ENCODE results near the gene KLF16. TPM values are rescaled to one million over a fixed set of nuclear protein-coding genes. Genes with fewer than 3 reads are reported as not detected.

The KLF16 gene
- total and polyA plus RNA-seq, 9 of the 15 experiments (the other 6 are each of a cell fraction or from before 2014, with no cell fraction given): 0.04 to 60.4 (median 6.8) TPM

- TF ChIP-seq MAZ (CRISPR knock-in tag; conservative IDR thresholded peaks at IDR 0.05 in 1 of 2, IDR thresholded peaks at IDR 0.05 in 1 of 2): peak; percentile 46 to 76; a peak in 3 of 4 replicates
- TF ChIP-seq CHD1 (IDR thresholded peaks at IDR 0.05; ENCODE audit: low read length): peak; percentile 36
- no peak for TF ChIP-seq ZNF79 (CRISPR knock-in tag; IDR thresholded peaks at IDR 0.05; ENCODE audit: low read depth)
- TF ChIP-seq KLF13 (tag; IDR thresholded peaks at IDR 0.05; ENCODE audit: borderline replicate concordance, low read depth): 0 out of 2 replicates have a peak, but pooled peaks have one; percentile 61
- TF ChIP-seq NFIC (IDR thresholded peaks at IDR 0.05): peak; percentile 98
- TF ChIP-seq TSC22D4 (tag; IDR thresholded peaks at IDR 0.05): no peak
- no peak for TF ChIP-seq USF1 (CRISPR knock-in tag; IDR thresholded peaks at IDR 0.05)
- no peak for TF ChIP-seq MBD1 (CRISPR knock-in tag; IDR thresholded peaks at IDR 0.05)
- no peak for TF ChIP-seq SRSF7 (optimal IDR thresholded peaks at IDR 0.05; ENCODE audit: low read depth, low read length)
- peak; percentile 22; the same call in 1 of the 2 replicates for TF ChIP-seq HDAC2 (IDR thresholded peaks at IDR 0.05)
- TF ChIP-seq RCOR1 (IDR thresholded peaks at IDR 0.05; ENCODE audit: borderline replicate concordance in 1 of 2, low read depth in 2 of 2, low read length in 2 of 2): no peak
- no peak for TF ChIP-seq E2F1 (CRISPR knock-in tag; IDR thresholded peaks at IDR 0.05)
- TF ChIP-seq RNF2 (IDR thresholded peaks at IDR 0.05): no peak
- TF ChIP-seq MAX (CRISPR knock-in tag; IDR thresholded peaks at IDR 0.05): 0 out of 2 replicates have a peak, but pooled peaks have one; percentile 17
- TF ChIP-seq PRPF4 (IDR thresholded peaks at IDR 0.05; ENCODE audit: insufficient read depth, low read depth, low read length, poor library complexity, severe bottlenecking): no peak
- peak; percentile 92 for TF ChIP-seq ARID4B (CRISPR knock-in tag; IDR thresholded peaks at IDR 0.05)
- no peak for TF ChIP-seq CCAR2 (IDR thresholded peaks at IDR 0.05; ENCODE audit: low read depth, low read length)
- TF ChIP-seq EGR1 (conservative IDR thresholded peaks at IDR 0.05): peak; percentile 77
- no peak for TF ChIP-seq NR2F6 (CRISPR knock-in tag; IDR thresholded peaks at IDR 0.05)
These were observed 703 bp downstream of the KLF16 start (continued) for GRCh38 chr19:1862424-1863327.
